Measurements from ENCODE around the gene LCNL1.

The LCNL1 gene

DNA sequence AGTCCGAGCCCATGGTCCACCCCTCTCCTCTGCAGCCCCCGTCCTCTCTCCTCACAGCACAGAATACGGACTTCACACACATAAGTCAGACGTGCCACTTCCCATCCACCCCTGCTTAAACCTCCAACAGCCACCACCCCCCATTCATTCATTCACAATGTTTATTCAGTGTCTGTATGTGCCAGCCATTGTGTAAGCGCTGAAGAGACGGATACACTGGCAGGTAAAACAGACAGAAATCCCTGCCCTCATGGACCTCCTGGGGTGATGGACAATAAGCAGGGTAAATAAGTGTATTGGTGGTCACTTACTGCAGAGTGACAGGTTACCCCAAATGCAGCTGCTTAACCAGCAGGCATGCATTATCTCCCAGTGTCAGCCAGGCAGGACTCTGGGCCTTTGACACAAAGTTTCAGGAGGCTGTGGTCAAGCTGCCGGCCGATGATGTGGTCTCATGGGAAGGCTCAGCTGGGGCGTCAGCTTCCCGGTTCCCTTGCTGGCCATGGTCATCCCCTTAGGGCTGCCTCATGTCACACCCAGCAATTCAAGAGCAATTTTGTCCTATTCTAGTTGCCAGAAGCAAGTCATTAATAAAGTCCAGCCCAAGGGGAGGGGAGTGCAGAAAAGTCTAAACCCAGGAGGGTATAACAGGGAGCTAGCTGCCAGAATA lies 7.6 kb downstream of the LCNL1 start:
- Histone ChIP-seq H3K14ac (ENCODE audit: low read length) (no peak overlapping the region), H3K27ac (replicated peaks; ENCODE audit: low read length) (no peak overlapping the region), H3K23ac (ENCODE audit: low read depth, low read length, poor library complexity) (no peak overlapping the region), H3K4ac (ENCODE audit: low read length) (no peak overlapping the region), H3K4me1 (ENCODE audit: control insufficient read depth in 2 of 2, insufficient read depth in 1 of 2, low read depth in 1 of 2, low read length in 2 of 2) (peaks cover 4 to 8% of the 10 kb centered on the region in 2 donors), H3K4me3 (ENCODE audit: low read length in 2 of 2) (no peak overlapping the region), H2BK12ac (ENCODE audit: low read length) (no peak overlapping the region), H4K91ac (ENCODE audit: low read depth, low read length, poor library complexity) (no peak overlapping the region), H2BK120ac (ENCODE audit: low read depth, low read length) (no peak overlapping the region), H4K8ac (ENCODE audit: low read depth, low read length) (no peak overlapping the region), H3K79me1 (ENCODE audit: low read depth, low read length) (peaks cover 8% of the 10 kb centered on the region), H2BK5ac (ENCODE audit: low read length) (no peak overlapping the region), H3K36me3 (replicated peaks in 1 of 2; ENCODE audit: control insufficient read depth in 2 of 2, insufficient read depth in 2 of 2, low read length in 2 of 2) (peaks cover 6 to 15% of the 10 kb centered on the region in 2 donors), H2AK5ac (ENCODE audit: low read depth, low read length) (no peak overlapping the region), H2AFZ (ENCODE audit: low read length) (peak overlapping the region; percentile 16), H3K9ac (ENCODE audit: low read depth, low read length, poor library complexity) (no peak overlapping the region), H3K4me2 (ENCODE audit: insufficient read depth, low read length, poor library complexity, severe bottlenecking) (no peak overlapping the region), H2BK15ac (ENCODE audit: low read length) (no peak overlapping the region), H3K9me3 (replicated peaks in 1 of 2; ENCODE audit: control insufficient read depth in 2 of 2, insufficient read depth in 1 of 2, low read depth in 1 of 2, low read length in 2 of 2) (peaks cover 8 to 13% of the 10 kb centered on the region in 2 donors), H3K27me3 (ENCODE audit: control insufficient read depth in 3 of 3, insufficient read depth in 3 of 3, low read depth in 1 of 3, low read length in 3 of 3) (peaks cover 0 to 14% (median 2%) of the 10 kb centered on the region in 3 experiments), H3K18ac (ENCODE audit: low read length) (no peak overlapping the region)
- WGBS, 2 donors (ENCODE audit: extremely low coverage in 2 of 2, insufficient read length in 2 of 2, insufficient replicate concordance in 1 of 2), result no CpG with 5 or more reads among the region's 10 CpGs
- no peak for DNase-seq (ENCODE audit: low spot score)

DNA sequence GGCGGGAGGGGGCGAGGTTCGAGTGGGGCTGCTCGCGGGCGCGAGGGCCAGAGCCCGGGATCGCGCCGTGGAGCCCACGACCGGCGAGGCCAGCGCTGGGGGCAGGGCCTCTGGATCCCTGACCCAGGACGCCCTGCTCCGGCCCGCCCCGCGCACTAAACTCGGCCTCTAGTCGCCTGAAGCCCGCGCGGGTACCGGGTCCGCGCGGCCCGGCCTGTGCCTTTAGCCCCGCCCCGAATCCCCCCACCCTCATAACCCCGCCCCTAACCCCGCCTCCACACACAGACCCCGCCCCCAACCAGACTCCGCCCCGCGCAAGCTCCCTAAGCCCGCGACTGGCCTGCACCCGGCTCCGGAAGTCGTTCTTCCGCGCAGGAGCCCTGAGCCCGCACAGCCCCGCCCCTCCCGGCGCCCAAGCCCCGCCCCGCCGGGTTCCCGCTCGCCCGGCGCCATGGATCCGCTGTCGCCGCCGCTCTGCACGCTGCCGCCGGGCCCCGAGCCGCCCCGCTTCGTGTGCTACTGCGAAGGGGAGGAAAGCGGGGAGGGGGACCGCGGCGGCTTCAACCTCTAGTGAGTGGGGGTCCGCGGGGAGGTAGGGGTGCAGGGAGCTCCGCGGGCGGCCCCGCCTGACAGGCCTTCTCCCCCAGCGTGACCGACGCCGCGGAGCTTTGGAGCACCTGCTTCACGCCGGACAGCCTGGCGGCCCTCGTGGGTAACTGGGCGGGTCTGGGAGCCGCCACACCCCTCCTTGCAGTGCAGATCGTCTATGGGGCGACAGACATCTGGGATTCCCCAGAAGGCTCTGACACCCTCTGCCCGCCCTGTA lies 9.4 kb downstream of the LCNL1 start, which contains the start of gene PAXX:
PAXX (plus strand) TSS at position 430 of the 826 bp plus-strand sequence; CDS start at position 452, 22 bp downstream.
- no peak within 1 kb of the TSS for H3K4ac ChIP-seq (ENCODE audit: low read length)
- peak within 1 kb of the TSS; percentile 85 for H3K4me2 ChIP-seq (ENCODE audit: insufficient read depth, low read length, poor library complexity, severe bottlenecking)
- peak within 1 kb of the TSS; percentile 22 for H2BK12ac ChIP-seq (ENCODE audit: low read length)
- WGBS, 2 donors (ENCODE audit: extremely low coverage in 2 of 2, insufficient read length in 2 of 2, insufficient replicate concordance in 1 of 2), result no CpG with 5 or more reads among the region's 92 CpGs
- peaks cover 6 to 15% of the 10 kb centered on the region in 2 donors for H3K36me3 ChIP-seq (replicated peaks in 1 of 2; ENCODE audit: control insufficient read depth in 2 of 2, insufficient read depth in 2 of 2, low read length in 2 of 2)
- peak within 1 kb of the TSS; percentile 85 for H4K91ac ChIP-seq (ENCODE audit: low read depth, low read length, poor library complexity)
- peak within 1 kb of the TSS; percentile 88 for H2AK5ac ChIP-seq (ENCODE audit: low read depth, low read length)
- H4K8ac ChIP-seq (ENCODE audit: low read depth, low read length), result no peak within 1 kb of the TSS
- peaks cover 0 to 5% (median 2%) of the 10 kb centered on the region in 3 experiments for H3K27me3 ChIP-seq (ENCODE audit: control insufficient read depth in 3 of 3, insufficient read depth in 3 of 3, low read depth in 1 of 3, low read length in 3 of 3)
- H3K9ac ChIP-seq (ENCODE audit: low read depth, low read length, poor library complexity), result peak within 1 kb of the TSS; percentile 96
- no peak within 1 kb of the TSS for H3K27ac ChIP-seq (replicated peaks; ENCODE audit: low read length)
- peak within 1 kb of the TSS; percentile 75 for H3K23ac ChIP-seq (ENCODE audit: low read depth, low read length, poor library complexity)
- H3K79me1 ChIP-seq (ENCODE audit: low read depth, low read length), result peaks cover 9% of the 10 kb centered on the region
- H3K4me1 ChIP-seq (ENCODE audit: control insufficient read depth in 2 of 2, insufficient read depth in 1 of 2, low read depth in 1 of 2, low read length in 2 of 2), result peaks cover 4 to 18% of the 10 kb centered on the region in 2 donors
- H2BK15ac ChIP-seq (ENCODE audit: low read length), result peak within 1 kb of the TSS; percentile 81
- H2BK120ac ChIP-seq (ENCODE audit: low read depth, low read length), result no peak within 1 kb of the TSS
- peak within 1 kb of the TSS; percentile 1 for H2BK5ac ChIP-seq (ENCODE audit: low read length)
- peaks cover 8 to 13% of the 10 kb centered on the region in 2 donors for H3K9me3 ChIP-seq (replicated peaks in 1 of 2; ENCODE audit: control insufficient read depth in 2 of 2, insufficient read depth in 1 of 2, low read depth in 1 of 2, low read length in 2 of 2)
- peak within 1 kb of the TSS; percentile 96 for H2AFZ ChIP-seq (ENCODE audit: low read length)
- peak within 1 kb of the TSS; percentile 85 to 97 for H3K4me3 ChIP-seq (ENCODE audit: low read length in 2 of 2)
- H3K18ac ChIP-seq (ENCODE audit: low read length), result peak within 1 kb of the TSS; percentile 94
- H3K14ac ChIP-seq (ENCODE audit: low read length), result peak within 1 kb of the TSS; percentile 75
- DNase-seq (ENCODE audit: low spot score), result peak; percentile 86

- Histone ChIP-seq H4K8ac (ENCODE audit: low read depth, low read length) (no peak overlapping the region), H2AK5ac (ENCODE audit: low read depth, low read length) (peak overlapping the region; percentile 88), H4K91ac (ENCODE audit: low read depth, low read length, poor library complexity) (no peak overlapping the region), H3K36me3 (replicated peaks in 1 of 2; ENCODE audit: control insufficient read depth in 2 of 2, insufficient read depth in 2 of 2, low read length in 2 of 2) (peaks cover 6 to 15% of the 10 kb centered on the region in 2 donors), H3K27ac (replicated peaks; ENCODE audit: low read length) (no peak overlapping the region), H3K23ac (ENCODE audit: low read depth, low read length, poor library complexity) (peak overlapping the region; percentile 75), H3K4ac (ENCODE audit: low read length) (no peak overlapping the region), H2BK120ac (ENCODE audit: low read depth, low read length) (no peak overlapping the region), H3K79me1 (ENCODE audit: low read depth, low read length) (peaks cover 9% of the 10 kb centered on the region), H2BK12ac (ENCODE audit: low read length) (no peak overlapping the region), H2BK5ac (ENCODE audit: low read length) (peak overlapping the region; percentile 1), H3K4me2 (ENCODE audit: insufficient read depth, low read length, poor library complexity, severe bottlenecking) (peak overlapping the region; percentile 85), H3K4me1 (ENCODE audit: control insufficient read depth in 2 of 2, insufficient read depth in 1 of 2, low read depth in 1 of 2, low read length in 2 of 2) (peaks cover 4 to 22% of the 10 kb centered on the region in 2 donors), H3K4me3 (ENCODE audit: low read length in 2 of 2) (peak overlapping the region; percentile 85 to 97), H3K9me3 (replicated peaks in 1 of 2; ENCODE audit: control insufficient read depth in 2 of 2, insufficient read depth in 1 of 2, low read depth in 1 of 2, low read length in 2 of 2) (peaks cover 8 to 13% of the 10 kb centered on the region in 2 donors), H3K27me3 (ENCODE audit: control insufficient read depth in 3 of 3, insufficient read depth in 3 of 3, low read depth in 1 of 3, low read length in 3 of 3) (peaks cover 0 to 5% (median 0%) of the 10 kb centered on the region in 3 experiments), H3K14ac (ENCODE audit: low read length) (peak overlapping the region; percentile 75), H2BK15ac (ENCODE audit: low read length) (peak overlapping the region; percentile 45), H3K9ac (ENCODE audit: low read depth, low read length, poor library complexity) (peak overlapping the region; percentile 96), H3K18ac (ENCODE audit: low read length) (peak overlapping the region; percentile 35), H2AFZ (ENCODE audit: low read length) (peak overlapping the region; percentile 96)
- no peak for DNase-seq (ENCODE audit: low spot score)
- WGBS, 2 donors (ENCODE audit: extremely low coverage in 2 of 2, insufficient read length in 2 of 2, insufficient replicate concordance in 1 of 2), result no CpG with 5 or more reads among the region's 18 CpGs
These were observed 10.1 kb downstream of the LCNL1 start for GRCh38 chr9:136992819-136993369.
